Neural cell (in vitro differentiated cells): ENCODE data around the gene LIMD2. TPM values are rescaled to one million over a fixed set of nuclear protein-coding genes. Genes with fewer than 3 reads are reported as not detected.

Experiments
- H2AFZ ChIP-seq: fragments of 200-600, 300-800 bp; sonication (generic), shearing (Covaris generic); 2 replicates; pipeline ENCODE4 v1.6.0; 2014; ENCODE audit warnings: low read depth, mild to moderate bottlenecking, antibody characterized with exemption, low read length, moderate library complexity
- H3F3A ChIP-seq: fragments of 200-600 bp; shearing (Covaris generic); 2 replicates; pipeline ENCODE4 v1.6.1; 2016; ENCODE audit warnings: mild to moderate bottlenecking, moderate library complexity, mixed read lengths, antibody characterized with exemption, low read length; ENCODE audit not compliant: insufficient read depth, poor library complexity, severe bottlenecking
- H3K27ac ChIP-seq: fragments of 200-600, 300-800 bp; sonication (generic), shearing (Covaris generic); 2 replicates; pipeline ENCODE4 v1.5.1; 2014; ENCODE audit warnings: mild to moderate bottlenecking, low read length, moderate library complexity
- H3K27me3 ChIP-seq: fragments of 300-800, 200-600 bp; sonication (generic), shearing (Covaris generic); 2 replicates; pipeline ENCODE4 v1.6.0; 2014; ENCODE audit warnings: mild to moderate bottlenecking, low read depth, low read length, moderate library complexity; ENCODE audit not compliant: insufficient read depth
- H3K36me3 ChIP-seq: fragments of 300-800, 200-600 bp; sonication (generic), shearing (Covaris generic); 2 replicates; pipeline ENCODE4 v1.5.1; 2014; ENCODE audit warnings: mild to moderate bottlenecking, antibody characterized with exemption, low read length, moderate library complexity; ENCODE audit not compliant: insufficient read depth
- H3K4me2 ChIP-seq: fragments of 300-800, 200-600 bp; sonication (generic), shearing (Covaris generic); 2 replicates; pipeline ENCODE4 v1.6.0; 2014; ENCODE audit warnings: mild to moderate bottlenecking, low read length
- H3K4me3 ChIP-seq: fragments of 300-800, 200-600 bp; sonication (generic), shearing (Covaris generic); 2 replicates; pipeline ENCODE4 v1.5.1; 2014; ENCODE audit warnings: mild to moderate bottlenecking, low read length, moderate library complexity
- H3K79me2 ChIP-seq: fragments of 200-600 bp; shearing (Covaris generic); replicated peaks from 2 replicates; pipeline ENCODE4 v1.6.0; 2014; ENCODE audit warnings: mild to moderate bottlenecking, low read length, moderate library complexity; ENCODE audit not compliant: insufficient read depth
- H3K9ac ChIP-seq: fragments of 300-800, 200-600 bp; sonication (generic), shearing (Covaris generic); 2 replicates; pipeline ENCODE4 v1.6.1; 2016; ENCODE audit warnings: mild to moderate bottlenecking, low read length, mixed read lengths
- H3K9me2 ChIP-seq: fragments of 200-600 bp; shearing (Covaris generic); 2 replicates; pipeline ENCODE4 v1.6.1; 2016; ENCODE audit warnings: mild to moderate bottlenecking, low read length, mixed read lengths; ENCODE audit not compliant: insufficient read depth
- H3K9me3 ChIP-seq: fragments of 200-600, 300-800 bp; sonication (generic), shearing (Covaris generic); 2 replicates; pipeline ENCODE4 v1.6.1; 2016; ENCODE audit warnings: mild to moderate bottlenecking, mixed run types, low read length, moderate library complexity, mixed read lengths
- H4K20me1 ChIP-seq: fragments of 200-600 bp; shearing (Covaris generic); 2 replicates; pipeline ENCODE4 v1.6.1; 2016; ENCODE audit warnings: mild to moderate bottlenecking, mixed run types; ENCODE audit not compliant: insufficient read depth
- EP300 ChIP-seq: fragments of 450-650 bp; conservative IDR thresholded peaks from 2 replicates; pipeline ENCODE4 v1.6.1; 2014; ENCODE audit warnings: antibody characterized with exemption, mild to moderate bottlenecking, moderate library complexity; ENCODE audit not compliant: poor library complexity, severe bottlenecking
- EZH2 ChIP-seq: fragments of 200-600, 300-800 bp; shearing (Covaris generic), sonication (generic); IDR thresholded peaks from 2 replicates; pipeline ENCODE4 v1.6.1; 2014; ENCODE audit warnings: antibody characterized with exemption, low read length, borderline replicate concordance, mild to moderate bottlenecking; ENCODE audit not compliant: insufficient read depth, poor library complexity, severe bottlenecking
- MXI1 ChIP-seq: fragments of 450-650 bp; conservative IDR thresholded peaks from 2 replicates; pipeline ENCODE4 v1.6.1; 2014; ENCODE audit warnings: antibody characterized with exemption, mild to moderate bottlenecking; ENCODE audit not compliant: poor library complexity, severe bottlenecking
- POLR2AphosphoS5 ChIP-seq: IDR thresholded peaks from 2 replicates; pipeline ENCODE4 v1.6.1; 2012
- RAD21 ChIP-seq: fragments of 450-650 bp; conservative IDR thresholded peaks from 2 replicates; pipeline ENCODE4 v1.6.1; 2014; ENCODE audit warnings: antibody characterized with exemption, mild to moderate bottlenecking, moderate library complexity
- REST ChIP-seq: IDR thresholded peaks from 2 replicates; pipeline ENCODE4 v1.6.1; 2012; ENCODE audit warnings: borderline replicate concordance
- SMC3 ChIP-seq: fragments of 450-650 bp; conservative IDR thresholded peaks from 2 replicates; pipeline ENCODE4 v1.6.1; 2014; ENCODE audit warnings: antibody characterized with exemption, mild to moderate bottlenecking, moderate library complexity; ENCODE audit not compliant: poor library complexity
- TAF1 ChIP-seq: IDR thresholded peaks from 2 replicates; pipeline ENCODE4 v1.6.1; 2012; ENCODE audit warnings: low read depth
- polyA plus RNA-seq: library from polyadenylated mRNA; depleted of rRNA; stranded (reverse); fragments of >200 nt; gene quantifications from 2 replicates; pipeline ENCODE4 v1.2.3, GENCODE V29; 2014
- TF ChIP-seq, protein P1 (sequence below): fragments of 450-650 bp; IDR thresholded peaks from 2 replicates; pipeline ENCODE4 v1.5.1; 2014; ENCODE audit warnings: antibody characterized with exemption, mild to moderate bottlenecking, moderate library complexity; ENCODE audit not compliant: poor library complexity, severe bottlenecking

Gene LIMD2
- polyA plus RNA-seq, 1 donor from 2014 or later = 132 TPM

DNA sequence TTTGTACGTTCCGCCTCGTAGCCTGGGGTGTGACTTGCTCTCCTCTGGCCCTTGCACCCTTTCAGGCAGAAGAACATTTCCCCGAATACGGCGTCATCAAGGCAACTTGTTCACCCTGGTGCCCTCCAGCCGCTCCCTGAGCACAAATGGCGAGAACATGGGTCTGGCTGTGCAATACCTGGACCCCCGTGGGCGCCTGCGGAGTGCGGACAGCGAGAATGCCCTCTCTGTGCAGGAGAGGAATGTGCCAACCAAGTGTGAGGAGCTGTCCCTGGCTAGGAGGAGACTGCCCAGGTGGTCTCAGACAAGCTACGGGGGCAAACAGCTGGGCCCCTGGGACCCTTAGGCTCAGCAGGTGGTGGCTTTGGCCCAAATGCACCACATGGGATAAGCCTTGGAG lies 10.4 kb downstream of the LIMD2 start:
- no peak overlapping the region for H3K4me3 ChIP-seq
- no peaks in the 10 kb centered on the region for H3K36me3 ChIP-seq
- H3K9me3 ChIP-seq = no peaks in the 10 kb centered on the region
- H3K27me3 ChIP-seq = no peaks in the 10 kb centered on the region
- no peak overlapping the region for H2AFZ ChIP-seq
- no peaks in the 10 kb centered on the region for H3K9me2 ChIP-seq
- no peaks in the 10 kb centered on the region for H4K20me1 ChIP-seq
- TF ChIP-seq REST (no peak), SMC3 (no peak), EZH2 (no peak), RAD21 (no peak), POLR2AphosphoS5 (no peak), EP300 (no peak), MXI1 (no peak), TAF1 (no peak)
- TF ChIP-seq, protein P1, sequence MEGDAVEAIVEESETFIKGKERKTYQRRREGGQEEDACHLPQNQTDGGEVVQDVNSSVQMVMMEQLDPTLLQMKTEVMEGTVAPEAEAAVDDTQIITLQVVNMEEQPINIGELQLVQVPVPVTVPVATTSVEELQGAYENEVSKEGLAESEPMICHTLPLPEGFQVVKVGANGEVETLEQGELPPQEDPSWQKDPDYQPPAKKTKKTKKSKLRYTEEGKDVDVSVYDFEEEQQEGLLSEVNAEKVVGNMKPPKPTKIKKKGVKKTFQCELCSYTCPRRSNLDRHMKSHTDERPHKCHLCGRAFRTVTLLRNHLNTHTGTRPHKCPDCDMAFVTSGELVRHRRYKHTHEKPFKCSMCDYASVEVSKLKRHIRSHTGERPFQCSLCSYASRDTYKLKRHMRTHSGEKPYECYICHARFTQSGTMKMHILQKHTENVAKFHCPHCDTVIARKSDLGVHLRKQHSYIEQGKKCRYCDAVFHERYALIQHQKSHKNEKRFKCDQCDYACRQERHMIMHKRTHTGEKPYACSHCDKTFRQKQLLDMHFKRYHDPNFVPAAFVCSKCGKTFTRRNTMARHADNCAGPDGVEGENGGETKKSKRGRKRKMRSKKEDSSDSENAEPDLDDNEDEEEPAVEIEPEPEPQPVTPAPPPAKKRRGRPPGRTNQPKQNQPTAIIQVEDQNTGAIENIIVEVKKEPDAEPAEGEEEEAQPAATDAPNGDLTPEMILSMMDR = no peak
- H3K27ac ChIP-seq = no peak overlapping the region
- H3K4me2 ChIP-seq = no peak overlapping the region
- no peak overlapping the region for H3K9ac ChIP-seq
- no peaks in the 10 kb centered on the region for H3K79me2 ChIP-seq
- no peaks in the 10 kb centered on the region for H3F3A ChIP-seq

- H3K4me2 ChIP-seq = no peak overlapping the region
- no peak for TF ChIP-seq REST
- no peak for TF ChIP-seq RAD21
- TF ChIP-seq MXI1 = no peak
- no peak for TF ChIP-seq POLR2AphosphoS5
- no peak for TF ChIP-seq EP300
- no peak for TF ChIP-seq SMC3
- TF ChIP-seq TAF1 = no peak
- TF ChIP-seq, protein P1 = no peak
- no peak for TF ChIP-seq EZH2
- no peaks in the 10 kb centered on the region for H3K9me3 ChIP-seq
- H3K27ac ChIP-seq = no peak overlapping the region
- no peaks in the 10 kb centered on the region for H4K20me1 ChIP-seq
- H2AFZ ChIP-seq = no peak overlapping the region
- no peaks in the 10 kb centered on the region for H3K79me2 ChIP-seq
- no peaks in the 10 kb centered on the region for H3K27me3 ChIP-seq
- H3K9me2 ChIP-seq = no peaks in the 10 kb centered on the region
- H3F3A ChIP-seq = no peaks in the 10 kb centered on the region
- H3K36me3 ChIP-seq = no peaks in the 10 kb centered on the region
- H3K4me3 ChIP-seq = no peak overlapping the region
- no peak overlapping the region for H3K9ac ChIP-seq
Measured at GRCh38 chr17:63688396-63689020, 11.4 kb downstream of the LIMD2 start.
